HepG2 (cell line): ENCODE data around the gene TMEM225B. TPM values are rescaled to one million over a fixed set of nuclear protein-coding genes. Genes with fewer than 3 reads are reported as not detected.

Experiments used
- ATAC-seq: fragments of 200-7000 bp; cut with Tn5 transposase; 3 replicates; pipeline ENCODE4 v1.9.1; 2020; ENCODE audit warnings: mild to moderate bottlenecking, moderate library complexity
- BruUV-seq: library from RNA; stranded (reverse); fragments of 400-500 nt; replicated peaks from 2 replicates; lab custom pipeline; 2021; lab: Mats Ljungman, UMichigan
- CTCF ChIA-PET: fragments of 300-600 bp; formaldehyde crosslinking; extraction: SDS; loops from one replicate; lab custom pipeline; 2021; ENCODE audit warnings: low total read pairs, inconsistent platforms, low intra/inter-chr PET ratio; lab: Yijun Ruan, JAX
- POLR2A ChIA-PET: fragments of 350-600 bp; sonication (Branson Sonifier 250); formaldehyde crosslinking; loops from one replicate; lab custom pipeline; 2020; ENCODE audit warnings: antibody characterized with exemption, inconsistent platforms; lab: Yijun Ruan, JAX
- DNase-seq: peaks from one replicate; pipeline ENCODE4 v3.0.0-alpha.2; 2015; ENCODE audit warnings: low spot score
- FAIRE-seq: peaks from 3 replicates; lab custom pipeline; 2011; peaks lifted over from hg19 to GRCh38; lab: Jason Lieb, UNC
- H2AFZ ChIP-seq: one replicate; pipeline ENCODE4 v1.6.1; 2011; ENCODE audit warnings: low read length, inconsistent platforms
- H3K27ac ChIP-seq: fragments of 300-600 bp; 3 replicates; pipeline ENCODE4 v1.8.0; 2011; ENCODE audit warnings: mixed run types, mild to moderate bottlenecking, mixed read lengths, low read length, inconsistent platforms; ENCODE audit not compliant: insufficient read depth; ENCODE audit errors: extremely low read length
- H3K27me3 ChIP-seq, 2 experiments: fragments of 200-600 bp in 1 of 2; 2 replicates in 1 of 2; 3 replicates in 1 of 2; pipeline versions ENCODE4 v1.6.0 to v1.8.0; 2011; ENCODE audit warnings: low read length in 2 of 2, mild to moderate bottlenecking in 2 of 2, moderate library complexity in 2 of 2, inconsistent platforms in 1 of 2; ENCODE audit not compliant: insufficient read depth in 2 of 2, control insufficient read depth in 1 of 2
- H3K36me3 ChIP-seq, 2 experiments: fragments of 200-600 bp in 1 of 2; replicated peaks in 1 of 2; 2 replicates in 1 of 2; 3 replicates in 1 of 2; pipeline versions ENCODE4 v1.5.1 to v1.8.0; 2011; ENCODE audit warnings: low read length in 2 of 2, inconsistent platforms in 1 of 2; ENCODE audit not compliant: insufficient read depth in 2 of 2, control insufficient read depth in 1 of 2
- H3K4me1 ChIP-seq: 2 replicates; pipeline ENCODE4 v1.5.1; 2012; ENCODE audit warnings: low read length, inconsistent platforms; ENCODE audit not compliant: insufficient read depth
- H3K4me2 ChIP-seq: 2 replicates; pipeline ENCODE4 v1.6.0; 2011; ENCODE audit warnings: low read depth, low read length, inconsistent platforms
- H3K4me3 ChIP-seq, 3 experiments: fragments of 200-600 bp in 1 of 3; sonication (generic), shearing (Covaris generic) in 1 of 3; replicated peaks in 1 of 3; 2 replicates each; pipeline ENCODE4 v1.5.1; 2011 to 2016; ENCODE audit warnings: low read length in 3 of 3, inconsistent platforms in 2 of 3, low read depth in 2 of 3, mild to moderate bottlenecking in 2 of 3, control low read depth in 1 of 3, mixed read lengths in 1 of 3; ENCODE audit not compliant: insufficient read depth in 1 of 3
- H3K79me2 ChIP-seq: one replicate; pipeline ENCODE4 v1.6.1; 2011; ENCODE audit warnings: low read length, inconsistent platforms; ENCODE audit not compliant: insufficient read depth
- H3K9ac ChIP-seq: 2 replicates; pipeline ENCODE4 v1.6.0; 2011; ENCODE audit warnings: mild to moderate bottlenecking, low read depth, low read length, inconsistent platforms; ENCODE audit not compliant: insufficient read depth
- H3K9me3 ChIP-seq: 2 replicates; pipeline ENCODE4 v1.5.1; 2012; ENCODE audit warnings: mild to moderate bottlenecking, low read length
- H4K20me1 ChIP-seq: 2 replicates; pipeline ENCODE4 v1.6.0; 2011; ENCODE audit warnings: inconsistent platforms, mild to moderate bottlenecking, low read length, moderate library complexity; ENCODE audit not compliant: insufficient read depth
- ATF7-NPFF ChIP-seq: sonication (generic); formaldehyde crosslinking; IDR thresholded peaks from 2 replicates; pipeline ENCODE4 v1.8.1; 2023; ENCODE audit warnings: mild to moderate bottlenecking, low read depth, missing genetic modification reagents, moderate library complexity
- CREBL2 ChIP-seq: sonication (generic); formaldehyde crosslinking; IDR thresholded peaks from 2 replicates; pipeline ENCODE4 v1.8.1; 2023; ENCODE audit warnings: missing genetic modification reagents, mild to moderate bottlenecking, borderline replicate concordance
- ELF4 ChIP-seq: sonication (generic); formaldehyde crosslinking; IDR thresholded peaks from 2 replicates; pipeline ENCODE4 v1.5.0; 2020; ENCODE audit warnings: missing genetic modification reagents, mild to moderate bottlenecking, moderate library complexity, borderline replicate concordance
- GMEB1 ChIP-seq: sonication (generic); formaldehyde crosslinking; IDR thresholded peaks from 2 replicates; pipeline ENCODE4 v1.5.1; 2020; ENCODE audit warnings: missing genetic modification reagents, mild to moderate bottlenecking, borderline replicate concordance
- GRHL1 ChIP-seq: sonication (generic); formaldehyde crosslinking; conservative IDR thresholded peaks from 2 replicates; pipeline ENCODE4 v1.8.0; 2022; ENCODE audit warnings: missing genetic modification reagents
- HOXA9 ChIP-seq: sonication (generic); formaldehyde crosslinking; IDR thresholded peaks from 2 replicates; pipeline ENCODE4 v1.8.1; 2022; ENCODE audit warnings: missing genetic modification reagents, mild to moderate bottlenecking, moderate library complexity, borderline replicate concordance
- RXRA ChIP-seq: sonication (generic); formaldehyde crosslinking; IDR thresholded peaks from 2 replicates; pipeline ENCODE4 v1.5.1; 2020; ENCODE audit warnings: missing genetic modification reagents
- WGBS: methylation state at CpG from one replicate; pipeline ENCODE4 v1.1.6; 2017; ENCODE audit warnings: low lambda C conversion rate; 5-methylcytosine and 5-hydroxymethylcytosine counted together
- in situ Hi-C: cut with HindIII; loops from 2 replicates; pipeline ENCODE4 v1.10.0; 2017; ENCODE audit warnings: low pct_unique_long_range_greater_than_20kb; ENCODE audit not compliant: extremely low pct_ligation_motif_present
- intact Hi-C: fragments of 100-400 bp; cut with micrococcal nuclease; formaldehyde crosslinking; loops from one replicate; pipeline ENCODE4 v1.10.0; 2022; ENCODE audit not compliant: unreplicated experiment
- polyA plus RNA-seq, 8 experiments: library from polyadenylated mRNA; depleted of rRNA in 3 of 8; stranded (reverse) in 7 of 8; unstranded in 1 of 8; fragments of >200 nt; fragmentation: Illumina TruSeq in 4 of 8; extraction: Trizol in 4 of 8; gene quantifications; 2 replicates each; pipeline versions ENCODE4 v1.2.1 to v1.2.3, GENCODE V29; 2011 to 2016; ENCODE audit warnings: low read depth in 4 of 8, missing spikeins in 1 of 8, mixed read lengths in 1 of 8; ENCODE audit not compliant: insufficient read depth in 1 of 8
- total RNA-seq, 5 experiments: library from RNA; depleted of rRNA; stranded (reverse); fragments of >200 nt; fragmentation: Illumina TruSeq; extraction: Trizol; gene quantifications; 2 replicates each; pipeline ENCODE4 v1.2.3, GENCODE V29; 2016; ENCODE audit warnings: low read depth in 1 of 5

TMEM225B gene
- total and polyA plus RNA-seq, 2 of the 13 experiments (the other 11 are each of a cell fraction or from before 2014, with no cell fraction given) = 0.78 to 0.95 TPM

GRCh38 chr7:99594948-99595745 is 2.9 kb upstream of the TMEM225B start:
- intact Hi-C loops = no loop called here
- DNase-seq (no peak), FAIRE-seq (no peak), ATAC-seq (no peak)
- Histone ChIP-seq H3K4me1 (no peaks in the 10 kb centered on the region), H3K4me3 (no peak overlapping the region), H3K27ac (no peak overlapping the region), H3K4me2 (no peak overlapping the region), H3K27me3 (no peaks in the 10 kb centered on the region), H3K9ac (no peak overlapping the region), H3K9me3 (no peaks in the 10 kb centered on the region), H3K36me3 (no peaks in the 10 kb centered on the region), H4K20me1 (no peaks in the 10 kb centered on the region), H2AFZ (no peak overlapping the region), H3K79me2 (no peaks in the 10 kb centered on the region)
- POLR2A ChIA-PET = no interaction called here
- TF ChIP-seq RXRA (CRISPR knock-in tag) (no peak), ELF4 (CRISPR knock-in tag) (no peak)
- CTCF ChIA-PET = no interaction called here
- BruUV-seq = no TSS peak
- WGBS = 57% methylated on average over 7 of the region's 7 CpGs
- in situ Hi-C loops = no loop called here

GRCh38 chr7:99596408-99596955 is 1.6 kb upstream of the TMEM225B start:
- POLR2A ChIA-PET = no interaction called here
- TF ChIP-seq HOXA9 (CRISPR knock-in tag) (no peak), GMEB1 (no peak), CREBL2 (CRISPR knock-in tag) (no peak), GRHL1 (CRISPR knock-in tag) (no peak), ATF7-NPFF (CRISPR knock-in tag) (no peak)
- BruUV-seq = no TSS peak
- Histone ChIP-seq H3K9ac (no peak overlapping the region), H3K4me2 (no peak overlapping the region), H3K4me3 (no peak overlapping the region), H3K36me3 (no peaks in the 10 kb centered on the region), H2AFZ (no peak overlapping the region), H3K9me3 (no peaks in the 10 kb centered on the region), H3K4me1 (no peaks in the 10 kb centered on the region), H3K79me2 (no peaks in the 10 kb centered on the region), H3K27ac (no peak overlapping the region), H3K27me3 (no peaks in the 10 kb centered on the region), H4K20me1 (no peaks in the 10 kb centered on the region)
- no peak for FAIRE-seq
- in situ Hi-C loops (no loop called here), intact Hi-C loops (no loop called here)
- DNase-seq = no peak
- ATAC-seq = no peak
- CTCF ChIA-PET = no interaction called here
- WGBS = 69% methylated on average over 1 of the region's 1 CpG
